ENCODE data around the gene CACNA1I.

The CACNA1I gene

DNA sequence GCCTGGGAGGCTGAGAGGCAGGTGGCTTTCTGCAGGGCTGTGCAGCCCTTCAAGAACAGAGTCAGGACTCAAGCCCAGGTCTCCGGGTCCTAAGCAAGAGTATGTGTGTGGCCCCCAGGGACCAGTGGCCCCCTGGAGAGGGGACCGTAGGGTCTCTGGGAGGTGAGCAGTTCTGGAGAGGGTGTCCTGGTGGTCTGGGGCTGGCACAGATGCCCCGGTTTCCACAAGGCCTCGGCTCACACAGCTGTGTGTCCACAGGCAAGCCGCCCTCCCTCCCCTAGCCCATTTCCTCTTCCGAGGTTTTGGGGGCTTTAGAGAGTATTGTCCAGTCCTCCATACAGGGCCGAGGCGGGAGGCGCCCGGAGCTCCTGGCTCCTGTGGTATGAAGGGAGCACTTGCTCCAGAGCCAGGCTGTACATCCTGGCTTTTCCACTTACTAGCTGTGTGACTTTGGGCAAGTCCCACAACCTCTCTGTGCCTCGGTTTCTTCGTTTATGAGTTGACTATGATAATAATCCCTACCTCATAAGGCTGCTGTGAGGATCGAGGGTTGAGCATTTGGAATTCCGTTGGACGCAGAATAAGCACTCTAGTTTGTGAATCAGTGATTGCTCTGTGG lies 34.6 kb upstream of the CACNA1I start:
- no peak for DNase-seq (ENCODE audit: low spot score)

DNA sequence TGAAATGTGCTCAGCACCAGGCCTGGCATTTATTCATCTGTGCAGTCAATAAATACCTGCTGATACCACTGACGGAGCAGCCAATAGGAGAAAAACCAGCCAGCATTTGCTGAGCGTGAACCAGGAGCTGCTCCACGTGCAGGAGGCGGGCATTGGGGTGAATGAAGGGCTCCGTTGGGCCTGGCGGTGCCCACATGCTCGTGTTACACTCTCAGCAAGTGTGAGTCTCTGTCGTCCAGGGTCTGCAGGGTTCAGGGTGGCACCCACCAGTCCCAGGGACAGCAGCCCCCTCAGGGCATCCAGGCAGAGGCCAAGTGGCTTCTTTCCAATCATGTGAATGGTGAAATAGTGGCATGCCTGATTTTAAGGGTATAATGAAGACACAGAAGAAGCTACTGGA lies 33.8 kb upstream of the CACNA1I start:
- no peak for DNase-seq (ENCODE audit: low spot score)

DNA sequence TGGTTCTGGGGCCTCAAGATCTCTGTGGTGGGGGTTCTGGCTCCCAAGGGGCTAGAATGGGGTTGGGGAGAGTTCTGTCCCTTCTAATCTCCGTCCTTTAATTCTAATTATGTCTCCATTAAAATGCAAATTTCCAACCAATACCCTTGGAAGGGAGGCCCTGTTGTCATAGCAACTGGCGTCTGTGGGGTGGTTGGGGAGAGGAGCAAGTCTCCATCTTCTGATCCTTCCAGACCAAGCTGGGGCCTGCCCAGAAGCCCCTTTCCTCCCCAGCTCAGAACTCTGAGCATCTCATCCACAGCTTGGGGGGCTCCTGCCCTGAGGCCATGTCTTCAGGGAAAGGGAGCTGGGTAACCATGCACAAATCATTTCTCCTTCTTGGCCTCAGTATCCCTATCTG lies 32.6 kb upstream of the CACNA1I start:
- no peak for DNase-seq (ENCODE audit: low spot score)

DNA sequence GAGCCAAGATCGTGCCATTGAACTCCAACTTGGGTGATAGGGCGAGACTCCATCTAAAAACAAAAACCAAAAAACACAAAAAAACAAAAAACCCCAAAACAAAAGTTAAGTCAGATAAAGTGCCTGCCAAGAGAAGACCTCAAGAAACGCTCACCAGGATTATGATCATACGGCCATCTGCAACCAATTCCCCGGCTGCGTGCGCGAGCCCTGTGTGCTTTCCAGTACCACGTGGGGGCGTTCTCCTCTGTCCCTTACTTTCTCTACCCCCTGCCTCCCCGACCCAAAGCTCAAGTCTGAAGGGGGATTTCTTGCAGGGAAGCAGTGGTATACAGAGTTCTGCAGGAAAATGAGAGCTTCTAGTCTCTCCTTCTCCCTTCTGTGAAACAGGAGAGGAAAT lies 27.5 kb upstream of the CACNA1I start:
- DNase-seq (ENCODE audit: low spot score): no peak

DNA sequence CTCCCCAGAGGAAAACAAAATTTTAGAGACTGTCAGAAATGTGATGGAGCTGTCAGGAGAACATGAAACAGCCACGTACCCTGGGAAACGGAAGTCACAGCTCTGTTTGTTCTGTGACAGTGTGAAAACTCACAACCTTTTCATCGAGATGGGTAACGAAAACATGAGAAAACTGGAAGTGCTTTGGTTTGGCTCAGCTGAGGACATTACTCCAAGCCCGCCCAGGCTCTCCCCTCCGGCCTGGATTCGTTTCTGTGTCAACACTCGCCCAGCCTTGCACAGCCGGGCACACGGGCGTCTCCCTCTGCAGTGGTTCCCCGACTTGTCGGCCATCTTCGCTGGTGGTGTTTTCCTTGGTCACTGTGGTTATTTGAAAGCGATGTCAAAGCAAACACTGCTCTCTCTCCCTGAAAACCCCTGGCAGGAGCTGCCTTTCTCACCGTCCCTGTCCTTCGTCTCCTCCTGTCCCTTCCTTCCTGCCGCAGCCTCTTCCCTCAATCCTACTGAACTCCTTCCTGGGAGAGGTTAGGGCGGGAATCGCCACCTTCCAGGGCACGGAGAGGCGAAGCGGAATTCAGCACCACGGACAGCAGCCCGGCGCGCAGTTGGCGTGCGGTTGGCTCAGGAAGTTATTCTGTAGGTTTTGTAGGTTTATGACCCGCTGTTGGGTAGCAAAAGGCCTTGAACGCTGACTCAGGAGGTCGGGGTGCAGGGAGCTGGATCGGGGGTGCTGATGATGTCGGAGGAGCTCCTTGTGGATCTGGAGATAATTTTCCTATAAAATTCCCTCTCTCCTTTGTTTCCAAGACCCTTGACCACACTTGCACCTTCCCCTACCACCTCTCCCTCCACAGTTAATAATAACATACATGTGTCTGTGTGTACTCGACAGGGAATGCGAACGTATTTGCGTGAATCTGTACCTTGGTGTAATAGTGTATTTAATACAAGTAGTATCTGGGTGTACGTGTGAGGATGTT lies 24.9 kb upstream of the CACNA1I start:
- DNase-seq (ENCODE audit: low spot score): no peak

DNA sequence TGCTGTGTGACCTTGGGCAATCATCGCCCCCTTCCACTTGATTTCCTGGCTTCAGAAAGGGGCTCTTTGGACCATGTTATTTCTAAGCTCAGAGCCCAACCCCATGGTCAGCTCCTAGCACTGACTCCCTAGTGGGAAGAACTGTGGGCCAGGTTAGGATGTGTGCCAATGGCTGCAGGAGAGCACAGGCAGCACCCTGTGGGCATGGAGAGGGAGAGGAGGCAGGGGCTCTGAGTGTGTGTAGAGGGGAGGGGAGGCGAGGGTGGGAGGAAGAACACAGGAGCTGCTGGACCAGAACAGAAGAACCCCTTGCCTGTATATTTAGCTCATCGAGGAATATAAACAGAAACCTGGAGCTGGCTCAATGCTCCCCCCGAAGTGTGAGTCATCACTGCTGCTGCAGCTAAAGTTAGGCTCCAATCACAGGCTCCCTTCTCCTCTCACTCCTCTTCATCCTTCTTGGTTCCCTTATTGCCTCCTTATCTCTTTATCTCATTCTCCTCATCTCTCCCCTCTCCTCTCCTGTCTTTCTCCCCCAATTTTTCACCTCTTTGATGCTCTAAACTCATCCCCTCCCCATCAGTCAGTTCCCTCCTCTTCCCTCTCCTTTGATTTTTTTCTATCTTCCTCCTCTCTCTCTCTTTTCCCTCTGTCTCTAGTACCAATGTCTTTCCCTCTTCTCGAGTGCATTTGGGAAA lies 23.5 kb upstream of the CACNA1I start:
- DNase-seq (ENCODE audit: low spot score): peak; percentile 66

DNA sequence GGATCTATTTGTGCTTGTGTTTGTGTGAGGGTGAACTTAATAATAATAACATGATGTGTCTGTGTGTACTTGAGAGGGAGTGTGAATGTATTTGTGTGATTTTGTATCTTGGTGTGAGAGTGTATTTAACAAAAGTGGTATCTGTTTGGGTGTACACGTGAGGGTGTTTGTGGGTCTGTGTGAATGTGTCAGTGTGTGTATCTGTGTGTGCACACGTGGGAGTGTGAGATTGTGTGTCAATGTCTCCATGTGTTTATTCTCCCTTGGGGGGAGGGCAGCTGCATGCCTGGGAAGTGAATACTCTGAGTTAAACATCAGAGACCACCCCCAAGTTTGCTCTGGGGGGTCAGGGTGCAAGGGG lies 23.0 kb upstream of the CACNA1I start:
- no peak for DNase-seq (ENCODE audit: low spot score)

DNA sequence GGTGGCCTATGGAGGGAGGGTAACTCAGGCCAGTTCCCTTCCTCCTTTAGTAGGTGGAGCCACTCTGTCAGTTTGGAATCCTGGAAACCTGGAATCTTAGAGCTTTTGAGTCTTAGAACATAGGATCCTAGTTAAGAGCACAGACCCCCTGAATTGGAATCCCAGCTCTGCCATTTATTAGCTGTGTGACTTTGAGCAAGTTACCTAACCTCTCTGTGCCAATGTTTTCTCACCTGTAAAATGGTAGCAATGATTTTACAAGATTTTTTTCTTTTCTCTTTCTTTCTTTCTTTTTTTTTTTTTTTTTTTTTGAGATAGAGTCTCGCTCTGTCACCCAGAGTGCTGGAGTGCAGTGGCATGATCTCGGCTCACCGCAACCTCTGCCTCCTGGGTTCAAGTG lies 17.1 kb upstream of the CACNA1I start:
- DNase-seq (ENCODE audit: low spot score): no peak

DNA sequence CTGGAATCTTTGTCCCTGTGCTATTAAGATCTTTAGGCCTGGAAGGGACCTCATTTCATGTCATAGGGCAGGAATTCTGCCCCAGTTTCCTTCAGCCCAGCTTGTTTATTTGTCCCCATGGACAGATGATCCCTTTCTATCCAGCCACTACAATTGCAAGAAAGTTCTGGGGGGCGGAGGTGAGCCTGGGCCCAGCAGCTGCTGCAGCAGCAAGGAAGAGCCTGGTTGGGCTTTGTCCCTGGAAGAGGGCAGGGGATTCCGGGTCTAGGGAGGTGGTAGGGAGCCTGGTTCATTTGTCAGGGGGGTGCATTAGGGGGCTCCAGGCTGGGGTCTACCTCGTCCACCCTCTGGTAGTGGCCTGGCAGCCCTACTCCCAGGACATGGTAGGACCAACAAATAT lies 16.4 kb upstream of the CACNA1I start:
- no peak for DNase-seq (ENCODE audit: low spot score)

DNA sequence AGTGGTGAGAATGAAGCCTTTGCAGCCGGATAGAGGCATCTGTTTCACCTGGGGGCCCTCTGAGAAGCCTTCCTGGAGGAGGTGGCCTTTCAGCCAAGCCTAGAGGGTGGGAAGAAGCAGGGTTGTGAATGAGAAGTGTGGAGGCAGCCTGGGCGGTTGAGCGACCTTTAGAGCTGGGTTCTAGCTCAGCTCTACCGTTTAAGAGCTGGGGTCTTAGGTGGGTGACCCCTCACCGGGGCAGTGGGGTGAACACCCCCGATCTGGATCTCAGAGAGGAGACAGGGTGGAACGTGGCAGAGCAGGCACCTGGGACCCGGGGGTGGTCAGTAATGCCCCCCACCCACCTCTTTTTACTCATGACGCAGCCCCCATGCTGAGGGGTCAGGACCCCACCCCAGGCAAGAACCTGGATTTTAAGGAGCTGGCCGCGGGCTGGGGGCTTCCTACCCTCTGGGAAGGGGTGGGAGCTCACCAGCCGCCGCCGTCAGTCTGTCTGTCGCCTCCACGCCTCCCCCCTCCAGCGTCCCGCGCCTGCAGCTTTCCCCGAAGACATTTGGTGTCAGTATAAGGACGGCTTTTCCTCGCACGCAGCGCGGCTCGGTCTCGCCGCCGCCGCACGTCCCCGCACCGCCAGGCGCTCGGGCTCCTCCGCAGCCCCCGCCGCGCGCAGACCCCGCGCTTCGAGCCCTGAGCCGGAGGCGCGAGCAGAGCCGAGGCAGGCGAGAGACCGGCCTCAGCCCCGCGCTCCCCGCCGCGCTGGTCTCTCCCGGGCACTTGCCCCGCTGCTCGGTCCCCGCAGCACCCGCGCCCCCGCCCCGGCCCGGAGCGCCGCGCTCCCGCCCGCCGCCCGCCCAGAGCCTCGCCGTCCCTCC lies 13.3 kb upstream of the CACNA1I start:
- DNase-seq (ENCODE audit: low spot score): peak; percentile 69

DNA sequence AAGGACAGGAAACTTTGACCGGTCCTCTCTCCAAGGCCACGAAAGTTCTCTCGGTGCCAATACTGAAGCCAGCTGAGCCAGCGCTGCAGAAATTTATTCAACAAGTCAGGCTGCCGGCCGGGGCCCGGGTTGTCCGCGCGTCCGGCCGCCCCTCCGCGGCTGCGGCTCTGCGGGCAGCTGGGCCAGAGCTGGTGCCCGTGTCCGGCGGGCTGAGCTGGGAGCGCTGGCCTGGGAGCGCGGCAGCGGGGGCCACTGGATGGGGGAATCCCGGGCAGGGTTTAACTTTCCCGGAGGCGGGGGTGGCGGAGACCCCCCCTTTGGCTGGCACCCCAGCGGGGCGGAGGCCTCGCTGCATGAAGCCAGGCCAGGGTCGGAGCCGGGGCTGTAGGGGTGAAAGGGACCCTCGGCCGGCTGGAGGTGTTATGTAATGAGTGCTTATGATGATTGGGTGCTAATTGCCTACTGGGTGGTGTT lies 12.3 kb upstream of the CACNA1I start:
- no peak for DNase-seq (ENCODE audit: low spot score)

DNA sequence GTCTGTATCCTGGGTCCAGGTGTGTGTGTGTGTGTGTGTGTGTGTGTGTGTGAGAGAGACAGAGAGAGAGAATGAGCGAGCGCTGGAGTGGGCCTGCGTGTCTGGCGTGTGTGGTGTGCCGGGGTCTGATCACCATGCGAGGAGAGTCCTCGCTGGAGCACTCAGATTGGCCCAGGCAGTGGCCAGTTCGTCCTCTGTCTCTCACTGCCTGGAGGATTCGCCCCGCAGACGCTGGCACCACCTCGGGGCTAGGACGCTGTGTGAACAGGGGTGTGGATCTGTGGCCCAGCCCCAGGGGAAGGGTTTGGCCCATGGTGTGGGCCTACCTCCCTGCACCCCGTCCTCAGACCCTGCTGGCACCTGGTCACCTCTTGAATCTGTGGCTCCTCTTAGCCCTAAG lies 11.6 kb upstream of the CACNA1I start:
- no peak for DNase-seq (ENCODE audit: low spot score)

DNA sequence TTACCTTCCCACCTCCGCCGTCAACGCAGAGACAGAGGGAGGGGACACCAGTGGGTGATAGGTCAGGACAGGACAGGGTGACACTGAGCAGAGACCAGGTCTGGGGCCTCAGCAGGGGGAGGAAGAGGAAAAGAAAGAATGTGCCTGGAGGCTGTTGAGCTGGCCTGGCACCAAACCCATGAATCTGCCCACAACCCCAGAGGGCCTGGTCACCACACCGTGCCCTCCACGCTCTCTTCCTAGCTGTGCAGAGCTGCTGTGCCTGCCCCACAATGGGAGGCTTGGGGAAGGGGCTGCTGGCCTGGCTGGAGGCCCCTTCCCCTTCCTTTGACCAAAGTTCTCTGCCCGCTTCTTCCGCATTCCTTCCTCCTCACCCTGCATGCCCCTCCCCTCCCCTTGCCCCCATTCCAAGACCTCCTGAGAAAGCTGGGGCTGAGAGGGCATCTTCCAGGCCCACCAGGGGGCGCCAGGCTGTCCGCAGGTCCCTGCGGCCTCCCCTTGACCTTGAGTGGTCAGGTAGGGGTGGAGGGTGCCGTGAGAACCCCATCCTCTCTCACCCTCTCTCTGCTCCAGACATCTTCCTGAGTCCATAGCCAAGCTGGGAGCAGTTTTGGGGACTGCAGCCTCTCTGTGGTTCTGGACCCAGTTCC lies 11.0 kb upstream of the CACNA1I start:
- no peak for DNase-seq (ENCODE audit: low spot score)

DNA sequence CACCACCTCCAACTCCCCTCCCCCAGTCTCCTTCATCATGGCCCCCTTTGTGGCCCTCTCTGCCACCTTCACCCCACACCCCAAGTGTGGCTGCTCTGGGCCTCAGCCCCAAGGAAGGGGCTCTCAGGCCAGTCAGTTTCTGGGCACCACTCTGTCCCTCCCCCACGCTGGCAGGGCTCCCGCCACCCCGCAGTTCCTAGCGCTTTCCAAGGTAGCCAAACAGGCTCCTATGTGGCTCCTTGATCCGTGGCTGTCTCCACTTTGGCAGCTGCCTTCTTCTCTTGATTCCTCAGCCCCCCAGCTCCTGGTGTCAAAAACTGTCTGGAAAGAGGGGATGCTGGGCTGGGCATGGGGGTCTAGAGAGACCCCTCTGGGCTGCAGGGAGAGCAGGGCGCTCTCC lies 10.4 kb upstream of the CACNA1I start:
- DNase-seq (ENCODE audit: low spot score): no peak

DNA sequence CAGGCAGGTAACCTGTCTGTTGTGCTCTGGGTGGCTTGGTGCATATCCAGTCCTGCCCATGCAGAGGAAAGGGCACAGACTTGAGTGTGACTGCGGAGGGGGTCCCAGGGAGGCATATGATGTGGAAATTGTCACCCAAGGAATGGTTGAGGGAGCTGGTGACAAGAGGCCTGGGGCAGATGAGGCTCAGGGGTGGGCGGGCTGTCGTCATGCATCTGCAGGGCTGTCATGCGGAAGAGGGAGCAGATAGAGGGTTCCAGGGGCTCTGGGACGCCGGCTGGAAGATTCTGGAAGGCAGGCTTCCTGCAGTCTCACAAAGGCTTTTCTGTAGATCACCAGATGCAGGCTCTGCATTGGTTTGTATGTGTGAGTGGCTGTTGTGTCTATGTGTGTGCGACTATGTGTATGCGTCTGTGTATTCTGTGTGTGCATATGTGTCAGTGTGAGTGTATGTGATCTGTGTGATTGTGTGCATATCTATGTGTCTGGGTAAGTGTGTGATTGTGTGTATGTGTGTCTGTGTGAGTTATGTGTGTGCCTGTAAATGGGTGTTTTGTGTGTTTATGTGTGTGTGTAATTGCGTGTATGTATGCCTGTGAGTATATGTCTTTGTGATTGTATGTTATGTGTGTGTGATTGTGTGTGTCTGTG lies 7.6 kb upstream of the CACNA1I start:
- DNase-seq (ENCODE audit: low spot score): no peak

DNA sequence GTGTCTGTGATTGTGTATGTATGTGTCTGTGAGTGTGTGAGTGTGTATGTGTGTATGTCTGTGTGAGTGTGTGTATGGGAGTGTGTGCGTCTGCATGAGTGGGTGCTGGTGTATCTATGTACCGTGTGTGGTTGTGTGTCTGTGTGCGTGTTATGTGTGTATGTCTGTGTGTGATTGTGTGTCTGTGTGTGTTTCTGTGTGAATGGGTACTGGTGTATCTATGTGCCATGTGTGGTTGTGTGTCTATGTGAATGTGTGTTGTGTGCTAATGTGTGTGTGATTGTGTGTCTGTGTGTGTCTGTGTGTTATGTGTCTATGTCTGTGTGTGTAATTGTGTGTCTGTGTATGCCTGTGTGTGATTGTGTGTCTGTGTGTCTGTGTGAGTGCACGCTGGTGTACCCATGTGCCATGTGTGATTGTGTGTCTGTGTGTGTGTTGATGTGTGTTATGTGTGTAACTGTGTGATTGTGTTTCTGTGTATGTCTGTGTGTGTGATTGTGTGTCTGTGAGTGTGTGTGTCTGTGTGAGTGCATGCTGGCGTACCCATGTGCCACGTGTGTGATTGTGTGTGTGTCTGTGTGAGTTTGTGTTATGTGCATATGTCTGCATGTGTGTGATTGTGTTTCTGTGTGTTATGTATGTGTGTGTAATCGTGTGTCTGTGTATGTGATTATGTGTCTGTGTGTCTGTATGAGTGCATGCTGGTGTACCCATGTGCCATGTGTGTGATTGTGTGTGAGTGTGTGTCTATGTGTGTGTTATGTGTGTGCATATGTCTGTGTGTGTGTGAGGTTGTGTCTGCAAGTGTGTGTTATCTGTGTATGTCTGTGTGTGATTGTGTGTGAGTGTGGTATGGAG lies 6.8 kb upstream of the CACNA1I start:
- DNase-seq (ENCODE audit: low spot score): no peak

DNA sequence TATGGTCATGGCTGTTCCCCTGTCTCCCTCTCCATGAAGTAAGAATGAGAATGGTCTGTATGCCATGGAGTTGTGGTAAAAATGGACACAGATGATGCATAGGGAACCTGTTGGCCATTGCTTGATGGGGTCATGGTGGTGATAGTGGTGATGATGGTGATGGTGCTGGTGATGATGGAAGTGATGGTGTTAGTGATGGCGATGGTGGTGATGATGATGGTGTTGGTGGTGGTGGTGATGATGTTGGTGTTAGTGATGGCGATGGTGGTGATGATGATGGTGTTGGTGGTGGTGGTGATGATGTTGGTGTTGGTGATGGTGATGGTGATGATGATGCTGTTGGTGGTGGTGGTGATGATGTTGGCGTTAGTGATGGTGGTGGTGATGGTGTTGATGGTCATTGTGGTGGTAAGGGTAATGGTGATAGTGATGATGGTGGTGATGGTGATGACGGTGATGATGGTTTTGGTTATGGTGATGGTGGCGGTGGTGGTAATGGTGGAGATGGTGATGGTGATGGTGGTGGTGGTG lies 5.1 kb upstream of the CACNA1I start:
- no peak for DNase-seq (ENCODE audit: low spot score)

DNA sequence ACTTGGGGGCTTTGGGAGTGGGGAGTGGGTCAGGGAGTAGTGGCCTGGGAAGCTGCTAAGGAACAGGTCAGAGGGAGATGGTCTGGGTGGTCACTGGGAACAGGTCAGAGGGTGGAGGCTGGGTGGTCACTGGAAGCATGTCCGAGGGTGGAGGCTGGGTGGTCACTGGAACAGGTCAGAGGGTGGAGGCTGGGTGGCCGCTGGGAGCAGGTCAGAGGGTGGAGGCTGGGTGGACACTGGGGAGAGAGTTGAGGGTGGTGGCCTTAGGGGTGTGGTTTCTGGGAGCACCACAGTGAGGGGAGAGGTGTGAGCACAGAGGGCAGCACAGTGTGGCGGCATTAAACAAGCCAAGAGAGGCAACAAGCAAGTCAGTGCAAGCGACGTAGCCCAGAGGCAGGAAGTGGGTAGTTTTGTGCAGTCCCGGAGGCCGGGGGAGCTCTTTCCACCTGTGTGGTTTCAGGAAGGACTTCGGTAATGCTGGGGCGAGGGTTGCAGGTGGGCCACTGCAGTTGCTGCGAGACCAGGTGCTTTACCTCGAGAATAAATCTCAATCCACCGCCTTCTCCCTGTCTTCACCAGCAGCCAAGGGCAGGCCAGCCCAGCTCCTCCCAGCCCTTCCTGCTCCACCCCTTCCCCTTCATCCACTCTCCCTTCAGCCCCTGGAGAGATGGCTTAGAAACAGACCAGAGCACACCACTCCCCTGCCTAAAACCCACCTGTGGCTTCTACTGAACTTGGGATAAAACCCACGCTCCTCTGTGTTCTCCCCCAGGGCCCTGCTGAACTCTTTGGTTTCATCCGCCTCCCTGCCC lies 3.2 kb upstream of the CACNA1I start:
- no peak for DNase-seq (ENCODE audit: low spot score)
